ENCODE data around the gene CBLL1. TPM values are rescaled to one million over a fixed set of nuclear protein-coding genes. Genes with fewer than 3 reads are reported as not detected.

Gene CBLL1
- total RNA-seq, 1 experiment from 2014 or later, result 34.5 TPM

- intact Hi-C loops (cut with micrococcal nuclease), result no loop called here
- peaks cover 20% of the 10 kb centered on the region for H3K4me1 Mint-ChIP-seq (ENCODE audit: insufficient read depth, unreplicated experiment)
- H3K9me3 Mint-ChIP-seq (ENCODE audit: unreplicated experiment), result no peaks in the 10 kb centered on the region
- ChIA-PET POLR2A (interaction anchor here (0.6 kb wide), 1 partner anchor 241 kb away, joined by 3 read pairs; no protein-coding TSS in a partner anchor), CTCF (interaction anchor here (0.6 to 1.2 kb wide), 3 partner anchors 12 to 177 kb away, joined by 3 read pairs; no protein-coding TSS in a partner anchor)
- no peak overlapping the region for H3K4me3 Mint-ChIP-seq (ENCODE audit: unreplicated experiment)
- H3K27me3 Mint-ChIP-seq (ENCODE audit: insufficient read depth, unreplicated experiment), result peaks cover 11% of the 10 kb centered on the region
- H3K27ac Mint-ChIP-seq (ENCODE audit: low read depth, unreplicated experiment), result no peak overlapping the region
- TF ChIP-seq, protein P1, sequence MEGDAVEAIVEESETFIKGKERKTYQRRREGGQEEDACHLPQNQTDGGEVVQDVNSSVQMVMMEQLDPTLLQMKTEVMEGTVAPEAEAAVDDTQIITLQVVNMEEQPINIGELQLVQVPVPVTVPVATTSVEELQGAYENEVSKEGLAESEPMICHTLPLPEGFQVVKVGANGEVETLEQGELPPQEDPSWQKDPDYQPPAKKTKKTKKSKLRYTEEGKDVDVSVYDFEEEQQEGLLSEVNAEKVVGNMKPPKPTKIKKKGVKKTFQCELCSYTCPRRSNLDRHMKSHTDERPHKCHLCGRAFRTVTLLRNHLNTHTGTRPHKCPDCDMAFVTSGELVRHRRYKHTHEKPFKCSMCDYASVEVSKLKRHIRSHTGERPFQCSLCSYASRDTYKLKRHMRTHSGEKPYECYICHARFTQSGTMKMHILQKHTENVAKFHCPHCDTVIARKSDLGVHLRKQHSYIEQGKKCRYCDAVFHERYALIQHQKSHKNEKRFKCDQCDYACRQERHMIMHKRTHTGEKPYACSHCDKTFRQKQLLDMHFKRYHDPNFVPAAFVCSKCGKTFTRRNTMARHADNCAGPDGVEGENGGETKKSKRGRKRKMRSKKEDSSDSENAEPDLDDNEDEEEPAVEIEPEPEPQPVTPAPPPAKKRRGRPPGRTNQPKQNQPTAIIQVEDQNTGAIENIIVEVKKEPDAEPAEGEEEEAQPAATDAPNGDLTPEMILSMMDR (IDR thresholded peaks at IDR 0.05; ENCODE audit: unreplicated experiment), result no peak
- BruUV-seq (replicated peaks), result no TSS peak
- DNase-seq (ENCODE audit: unreplicated experiment), result no peak
- no peaks in the 10 kb centered on the region for H3K36me3 Mint-ChIP-seq (ENCODE audit: insufficient read depth, unreplicated experiment)
Observed at GRCh38 chr7:107697321-107698049, 46.5 kb upstream of the CBLL1 start.

DNA sequence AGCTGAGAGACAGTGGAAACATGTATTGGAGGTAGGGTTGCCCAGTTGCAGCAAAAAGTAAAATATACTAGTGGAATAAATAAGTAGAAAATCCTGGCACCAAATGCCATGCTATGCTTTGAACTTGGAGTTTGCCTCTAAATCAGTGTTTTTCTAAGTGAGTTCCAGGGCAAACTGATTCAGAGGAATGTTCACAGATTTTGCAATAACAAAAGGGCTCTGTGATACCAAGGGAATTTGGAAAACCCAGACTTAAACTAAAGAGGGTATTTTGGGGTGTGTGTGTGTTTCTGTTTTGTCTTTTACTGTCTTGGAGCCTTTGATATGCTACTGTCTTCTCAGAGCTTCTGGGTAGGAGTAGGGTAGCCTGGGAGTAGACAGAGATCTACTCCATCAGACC, 43.4 kb upstream of the CBLL1 start:
- ChIA-PET POLR2A (no interaction called here), CTCF (no interaction called here)
- intact Hi-C loops (cut with micrococcal nuclease), result no loop called here
- BruUV-seq (replicated peaks), result no TSS peak
- DNase-seq (ENCODE audit: unreplicated experiment), result no peak
- peaks cover 11% of the 10 kb centered on the region for H3K27me3 Mint-ChIP-seq (ENCODE audit: insufficient read depth, unreplicated experiment)
- TF ChIP-seq, protein P1 (IDR thresholded peaks at IDR 0.05; ENCODE audit: unreplicated experiment), result no peak
- H3K27ac Mint-ChIP-seq (ENCODE audit: low read depth, unreplicated experiment), result no peak overlapping the region
- no peaks in the 10 kb centered on the region for H3K9me3 Mint-ChIP-seq (ENCODE audit: unreplicated experiment)
- no peaks in the 10 kb centered on the region for H3K4me1 Mint-ChIP-seq (ENCODE audit: insufficient read depth, unreplicated experiment)
- no peaks in the 10 kb centered on the region for H3K36me3 Mint-ChIP-seq (ENCODE audit: insufficient read depth, unreplicated experiment)
- H3K4me3 Mint-ChIP-seq (ENCODE audit: unreplicated experiment), result no peak overlapping the region

DNA sequence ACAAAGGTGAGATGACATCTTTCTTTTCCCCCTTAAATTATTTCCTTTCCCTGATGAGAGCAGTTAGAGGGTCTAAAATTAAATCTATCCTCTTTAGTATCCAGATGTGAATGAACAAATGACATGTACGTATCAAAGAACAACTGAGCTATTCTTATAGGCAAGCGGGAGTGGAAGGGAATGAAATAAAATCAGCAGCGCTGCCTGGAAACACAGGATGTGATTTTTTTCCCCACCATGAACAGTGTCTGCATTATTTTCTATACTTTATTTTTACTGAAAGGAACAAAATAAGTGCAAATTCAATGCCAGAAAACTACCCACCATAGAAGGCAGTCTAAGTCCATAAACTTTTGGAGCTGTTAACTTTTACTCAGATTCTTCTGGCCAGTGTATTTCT, 42.8 kb upstream of the CBLL1 start:
- Mint-ChIP-seq H3K36me3 (ENCODE audit: insufficient read depth, unreplicated experiment) (no peaks in the 10 kb centered on the region), H3K9me3 (ENCODE audit: unreplicated experiment) (no peaks in the 10 kb centered on the region), H3K4me1 (ENCODE audit: insufficient read depth, unreplicated experiment) (no peaks in the 10 kb centered on the region), H3K27me3 (ENCODE audit: insufficient read depth, unreplicated experiment) (peaks cover 11% of the 10 kb centered on the region), H3K27ac (ENCODE audit: low read depth, unreplicated experiment) (no peak overlapping the region), H3K4me3 (ENCODE audit: unreplicated experiment) (no peak overlapping the region)
- TF ChIP-seq, protein P1 (IDR thresholded peaks at IDR 0.05; ENCODE audit: unreplicated experiment), result no peak
- no peak for DNase-seq (ENCODE audit: unreplicated experiment)
- intact Hi-C loops (cut with micrococcal nuclease), result no loop called here
- ChIA-PET POLR2A (no interaction called here), CTCF (no interaction called here)
- BruUV-seq (replicated peaks), result no TSS peak

GRCh38 chr7:107703219-107703618, 40.7 kb upstream of the CBLL1 start:
- ChIA-PET POLR2A (interaction anchor here (1.6 kb wide), 1 partner anchor 9 kb away, joined by 5 read pairs; no protein-coding TSS in a partner anchor), CTCF (no interaction called here)
- H3K27me3 Mint-ChIP-seq (ENCODE audit: insufficient read depth, unreplicated experiment), result peaks cover 11% of the 10 kb centered on the region
- no peak for DNase-seq (ENCODE audit: unreplicated experiment)
- H3K9me3 Mint-ChIP-seq (ENCODE audit: unreplicated experiment), result no peaks in the 10 kb centered on the region
- H3K4me3 Mint-ChIP-seq (ENCODE audit: unreplicated experiment), result no peak overlapping the region
- intact Hi-C loops (cut with micrococcal nuclease), result no loop called here
- TF ChIP-seq, protein P1 (IDR thresholded peaks at IDR 0.05; ENCODE audit: unreplicated experiment), result no peak
- H3K4me1 Mint-ChIP-seq (ENCODE audit: insufficient read depth, unreplicated experiment), result no peaks in the 10 kb centered on the region
- no peak overlapping the region for H3K27ac Mint-ChIP-seq (ENCODE audit: low read depth, unreplicated experiment)
- no peaks in the 10 kb centered on the region for H3K36me3 Mint-ChIP-seq (ENCODE audit: insufficient read depth, unreplicated experiment)
- BruUV-seq (replicated peaks), result no TSS peak

Data from MCF 10A (cell line).